CD4-positive, alpha-beta T cell treated with Interleukin-4 for 1 hour (primary cell): Measurements from ENCODE around the gene CIDEC.

Experiments
- DNase-seq, 2 donors: peaks; one replicate each; pipeline ENCODE4 v3.0.0-alpha.2; 2020 to 2022

CIDEC gene

GRCh38 chr3:9843715-9844438, 36.2 kb downstream of the CIDEC start, which contains the start of gene RPUSD3:
Gene RPUSD3 (minus strand): TSS chr3:9844008. CDS start chr3:9843990, 18 bp downstream.
- peak; percentile 94 to 96 for DNase-seq

GRCh38 chr3:9841015-9841414, 39.0 kb downstream of the CIDEC start:
- DNase-seq: no peak

DNA sequence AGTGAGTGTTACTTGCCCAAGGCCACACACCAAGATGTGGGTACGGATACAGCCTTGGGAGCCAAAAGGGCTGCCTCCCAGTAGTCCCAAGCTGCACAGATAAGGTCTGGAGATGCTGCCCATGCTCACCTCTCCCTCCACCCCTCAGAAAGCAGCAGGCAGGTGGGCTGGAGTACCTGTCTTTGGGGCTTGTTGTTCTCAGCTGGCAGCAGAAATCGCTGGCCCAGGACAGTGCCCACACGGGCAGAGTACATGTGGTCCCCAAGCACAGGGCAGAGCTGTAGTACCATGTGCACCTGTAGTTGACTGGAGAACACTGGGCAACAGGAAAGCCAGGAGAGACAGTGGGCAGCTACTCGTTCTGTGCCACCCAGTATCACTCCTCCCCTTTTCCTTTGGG, 41.2 kb downstream of the CIDEC start:
- DNase-seq: no peak

- no peak for DNase-seq
Measured at GRCh38 chr3:9837701-9838582, 42.1 kb downstream of the CIDEC start.

DNA sequence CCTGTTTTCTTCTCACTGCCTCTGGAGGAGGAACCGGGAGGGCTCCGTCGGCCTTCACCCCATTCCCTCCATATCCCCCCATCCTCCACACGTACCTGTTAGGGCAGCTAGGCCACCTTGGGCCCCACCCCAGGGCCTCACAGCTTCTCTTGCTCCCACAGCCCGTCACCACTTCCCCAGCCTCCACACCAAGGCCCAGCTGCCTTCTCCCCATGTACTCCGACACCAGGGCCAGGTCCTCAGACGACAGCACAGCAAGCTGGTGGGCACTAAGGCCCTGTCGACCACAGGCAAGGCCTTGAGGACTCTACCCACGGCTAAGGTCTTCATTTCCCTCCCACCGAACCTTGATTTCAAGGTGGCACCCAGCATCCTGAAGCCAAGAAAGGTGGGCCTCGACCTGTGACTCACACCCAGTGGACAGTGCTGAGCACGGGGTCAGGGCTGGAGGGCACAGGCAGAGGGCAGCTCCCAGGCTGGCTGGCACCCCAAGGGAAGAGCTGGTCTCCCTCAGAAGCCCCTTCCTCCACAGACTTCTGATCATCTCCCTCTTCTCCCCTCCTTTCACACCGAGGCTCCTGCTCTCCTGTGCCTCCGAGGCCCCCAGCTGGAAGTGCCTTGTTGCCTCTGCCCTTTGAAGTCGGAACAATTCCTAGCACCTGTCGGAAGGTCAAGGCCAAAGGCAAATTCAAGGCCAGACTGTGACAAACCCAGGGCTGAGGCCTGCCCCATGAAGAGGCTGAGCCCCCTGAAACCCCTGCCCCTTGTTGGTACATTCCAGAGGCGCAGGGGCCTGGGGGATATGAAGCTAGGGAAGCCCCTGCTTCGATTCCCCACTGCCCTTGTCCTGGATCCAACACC, 45.3 kb downstream of the CIDEC start:
- no peak for DNase-seq

GRCh38 chr3:9833078-9833477, 47.0 kb downstream of the CIDEC start:
- no peak for DNase-seq

DNA sequence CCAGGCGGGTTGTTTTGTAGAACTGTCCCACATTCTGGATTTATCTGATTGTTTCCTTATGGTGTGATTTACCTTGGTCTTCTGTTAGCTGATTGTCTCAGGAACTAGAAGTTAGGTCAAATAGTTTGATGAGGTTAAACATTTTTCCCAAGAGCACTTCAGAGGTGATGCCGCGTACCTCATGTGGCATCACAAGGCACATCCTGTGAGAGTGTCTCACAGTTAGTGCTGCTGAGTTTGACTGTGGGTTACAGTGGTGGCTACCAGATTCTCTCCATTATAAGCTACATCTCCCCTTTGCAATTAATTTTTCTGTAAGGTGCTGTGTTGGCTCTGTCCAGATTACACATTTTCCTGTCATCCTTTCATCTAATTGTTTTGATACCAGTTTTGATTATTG, 48.8 kb downstream of the CIDEC start:
- DNase-seq: no peak

DNA sequence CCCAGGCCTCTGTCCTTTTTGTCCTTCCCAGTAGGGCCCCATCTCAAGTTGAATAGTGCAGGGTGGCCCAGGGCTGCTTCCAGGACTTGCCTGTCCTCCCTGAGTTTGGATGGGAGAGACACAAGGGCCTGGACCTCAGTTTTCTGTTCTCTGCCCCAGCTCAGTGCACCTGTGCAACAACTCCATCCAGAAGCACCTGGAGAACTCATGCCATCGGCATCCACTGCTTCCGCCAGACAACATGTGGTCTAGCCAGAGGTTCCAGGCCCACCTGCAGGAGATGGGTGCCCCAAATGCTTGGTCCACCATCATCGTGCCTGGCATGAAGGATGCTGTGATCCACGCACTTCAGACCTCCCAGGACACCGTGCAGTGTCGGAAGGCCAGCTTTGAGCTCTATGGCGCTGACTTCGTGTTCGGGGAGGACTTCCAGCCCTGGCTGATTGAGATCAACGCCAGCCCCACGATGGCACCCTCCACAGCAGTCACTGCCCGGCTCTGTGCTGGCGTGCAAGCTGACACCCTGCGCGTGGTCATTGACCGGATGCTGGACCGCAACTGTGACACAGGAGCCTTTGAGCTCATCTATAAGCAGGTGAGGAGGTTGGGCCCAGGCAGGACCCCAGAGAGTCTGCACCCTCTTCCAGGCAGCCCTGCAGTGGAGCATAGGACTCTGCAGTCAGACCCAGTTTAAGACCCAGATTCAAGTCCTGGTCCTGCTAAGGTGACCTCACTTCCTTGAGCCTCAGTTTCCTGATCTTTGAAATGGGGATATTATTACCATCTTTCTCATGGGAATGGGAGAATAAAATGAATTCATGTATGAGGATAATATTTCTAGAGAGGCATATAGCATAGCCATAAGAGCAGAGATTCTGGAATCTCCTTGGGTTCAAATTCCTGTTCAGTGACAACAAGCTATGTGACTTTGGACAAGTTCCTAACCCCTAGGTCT, 51.0 kb downstream of the CIDEC start:
- DNase-seq: no peak

GRCh38 chr3:9826815-9827573, 53.1 kb downstream of the CIDEC start:
- peak in 1 of 2 donors; percentile 30 for DNase-seq

DNA sequence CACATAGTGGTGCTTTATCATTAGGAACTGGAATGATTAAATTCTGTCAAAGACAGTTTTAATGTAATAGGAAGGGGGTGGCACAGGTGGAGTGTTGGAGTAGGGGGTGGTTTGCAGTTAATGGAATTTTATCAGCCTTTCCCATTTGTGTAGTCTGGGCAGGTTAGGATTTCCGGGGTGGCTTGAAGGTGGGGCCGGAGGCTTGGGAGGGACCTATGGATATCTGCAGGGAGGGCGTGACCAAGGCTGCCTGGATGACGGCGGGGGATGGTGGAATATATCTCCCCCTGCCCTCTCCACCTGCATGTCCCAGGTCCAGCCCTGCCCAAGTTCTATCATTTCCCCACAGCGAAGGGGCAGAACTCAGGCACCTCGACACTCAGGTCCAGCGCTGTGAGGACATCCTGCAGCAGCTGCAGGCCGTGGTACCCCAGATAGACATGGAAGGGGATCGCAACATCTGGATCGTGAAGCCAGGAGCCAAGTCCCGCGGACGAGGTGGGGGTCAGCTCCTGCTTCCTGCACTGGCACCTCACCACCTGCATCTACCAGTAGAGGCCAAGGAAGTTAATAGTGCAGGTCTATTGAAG, 54.5 kb downstream of the CIDEC start:
- no peak for DNase-seq

GRCh38 chr3:9820946-9821345, 59.1 kb downstream of the CIDEC start:
- no peak for DNase-seq

- DNase-seq: no peak
Measured at GRCh38 chr3:9820543-9820942, 59.5 kb downstream of the CIDEC start.

DNA sequence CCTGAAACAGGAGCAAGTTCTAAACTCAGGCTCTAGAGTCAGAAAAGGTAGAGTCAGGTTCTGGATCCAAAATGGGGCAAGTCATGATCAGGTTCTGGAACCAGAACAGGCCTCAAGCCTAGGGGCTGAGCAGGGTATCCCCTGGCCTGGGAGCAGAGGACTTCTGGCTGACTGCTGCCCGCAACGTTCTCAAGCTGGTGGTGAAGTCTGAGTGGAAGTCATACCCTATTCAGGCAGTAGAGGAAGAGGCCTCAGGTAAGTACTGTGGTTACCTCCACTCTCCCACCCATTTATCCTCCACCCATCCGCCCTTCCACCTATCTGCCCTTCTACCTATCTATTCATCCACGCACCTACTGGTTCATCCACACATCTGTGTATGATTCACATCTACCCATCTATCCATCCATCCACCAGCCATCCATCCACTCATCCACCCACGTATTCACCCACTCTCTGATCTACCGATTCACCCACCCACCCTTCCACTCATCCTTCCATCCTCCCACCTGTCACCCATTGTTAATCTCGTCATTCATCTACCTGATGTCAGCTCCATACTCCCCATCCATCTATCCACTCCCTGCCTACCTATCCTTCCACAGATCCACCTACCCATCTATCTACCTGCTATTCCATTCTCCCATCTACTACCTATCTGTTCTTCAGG, 61.3 kb downstream of the CIDEC start:
- no peak for DNase-seq

- no peak for DNase-seq
Measured at GRCh38 chr3:9817436-9817835, 62.6 kb downstream of the CIDEC start.
